H1 (cell line): ENCODE data around the gene EIF4EBP2.

ENCODE experiments used
- CEBPB ChIP-seq: IDR thresholded peaks from 2 replicates; pipeline ENCODE4 v1.6.1; 2012; ENCODE audit warnings: low read depth, low read length
- CTCF ChIP-seq, 3 experiments: IDR thresholded peaks; 1 replicate in 2 of 3; 2 replicates in 1 of 3; pipeline versions ENCODE4 v1.5.1 to v1.6.1; 2011; ENCODE audit warnings: low read length in 3 of 3, mild to moderate bottlenecking in 3 of 3, inconsistent platforms in 2 of 3, low read depth in 1 of 3, moderate library complexity in 1 of 3; ENCODE audit not compliant: insufficient read depth in 1 of 3; ENCODE audit errors: control extremely low read depth in 1 of 3
- EZH2 ChIP-seq: fragments of 200-600 bp; sonication (generic); IDR thresholded peaks from 2 replicates; pipeline ENCODE4 v1.7.1; 2012; ENCODE audit warnings: low read depth, mild to moderate bottlenecking, moderate library complexity, low read length, inconsistent platforms; ENCODE audit not compliant: severe bottlenecking
- POLR2A ChIP-seq, 2 experiments: IDR thresholded peaks; 1 replicate in 1 of 2; 2 replicates in 1 of 2; pipeline ENCODE4 v1.6.1; 2011; ENCODE audit warnings: low read depth in 2 of 2, low read length in 2 of 2, mild to moderate bottlenecking in 2 of 2; ENCODE audit errors: control extremely low read depth in 1 of 2
- TAF1 ChIP-seq: IDR thresholded peaks from 2 replicates; pipeline ENCODE4 v1.6.1; 2011; ENCODE audit warnings: mild to moderate bottlenecking, low read depth, low read length
- TF ChIP-seq, protein P1 (sequence below): IDR thresholded peaks from 2 replicates; pipeline ENCODE4 v1.6.1; 2011; ENCODE audit warnings: low read length, improper control_type of control experiment

- TF ChIP-seq CEBPB: no peak
- no peak for TF ChIP-seq CTCF (IDR thresholded peaks at IDR 0.05; ENCODE audit: control extremely low read depth in 1 of 3, insufficient read depth in 1 of 3, low read depth in 1 of 3, low read length in 3 of 3)
- TF ChIP-seq, protein P1, sequence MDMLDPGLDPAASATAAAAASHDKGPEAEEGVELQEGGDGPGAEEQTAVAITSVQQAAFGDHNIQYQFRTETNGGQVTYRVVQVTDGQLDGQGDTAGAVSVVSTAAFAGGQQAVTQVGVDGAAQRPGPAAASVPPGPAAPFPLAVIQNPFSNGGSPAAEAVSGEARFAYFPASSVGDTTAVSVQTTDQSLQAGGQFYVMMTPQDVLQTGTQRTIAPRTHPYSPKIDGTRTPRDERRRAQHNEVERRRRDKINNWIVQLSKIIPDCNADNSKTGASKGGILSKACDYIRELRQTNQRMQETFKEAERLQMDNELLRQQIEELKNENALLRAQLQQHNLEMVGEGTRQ: no peak
- no peak for TF ChIP-seq EZH2
- no peak for TF ChIP-seq TAF1
- no peak for TF ChIP-seq POLR2A (IDR thresholded peaks at IDR 0.05; ENCODE audit: control extremely low read depth in 1 of 2, low read depth in 2 of 2, low read length in 2 of 2)
Measured at GRCh38 chr10:70360215-70360614, 43.7 kb upstream of the EIF4EBP2 start.
